GM12874 (cell line): Measurements from ENCODE around the gene CD47.

Experiments used
- CTCF ChIP-seq: IDR thresholded peaks from 2 replicates; pipeline ENCODE4 v1.5.1; 2011; ENCODE audit warnings: low read depth, mild to moderate bottlenecking, control low read depth, low read length, moderate library complexity; ENCODE audit not compliant: insufficient read depth

CD47 gene

GRCh38 chr3:107997671-107998070 lies 93.2 kb downstream of the CD47 start:
- no peak for TF ChIP-seq CTCF

DNA sequence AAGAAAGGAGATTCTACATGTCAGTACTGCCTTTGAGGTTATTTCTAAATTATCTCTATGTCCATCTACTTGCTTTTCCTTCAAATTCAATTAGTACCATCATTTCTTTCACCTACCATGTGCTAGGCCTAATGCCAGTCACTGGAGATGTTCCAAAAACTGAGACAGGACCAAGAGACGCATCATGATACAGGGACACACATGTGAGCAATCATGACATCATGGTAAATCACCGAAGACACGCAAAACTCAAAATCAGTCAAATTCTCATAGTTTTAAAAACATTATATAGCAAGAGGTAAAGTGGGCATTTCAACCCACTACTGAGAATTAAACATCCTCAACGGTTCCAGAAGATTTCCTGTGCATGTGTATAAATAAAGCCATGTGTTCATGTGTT lies 95.0 kb downstream of the CD47 start:
- TF ChIP-seq CTCF: no peak

DNA sequence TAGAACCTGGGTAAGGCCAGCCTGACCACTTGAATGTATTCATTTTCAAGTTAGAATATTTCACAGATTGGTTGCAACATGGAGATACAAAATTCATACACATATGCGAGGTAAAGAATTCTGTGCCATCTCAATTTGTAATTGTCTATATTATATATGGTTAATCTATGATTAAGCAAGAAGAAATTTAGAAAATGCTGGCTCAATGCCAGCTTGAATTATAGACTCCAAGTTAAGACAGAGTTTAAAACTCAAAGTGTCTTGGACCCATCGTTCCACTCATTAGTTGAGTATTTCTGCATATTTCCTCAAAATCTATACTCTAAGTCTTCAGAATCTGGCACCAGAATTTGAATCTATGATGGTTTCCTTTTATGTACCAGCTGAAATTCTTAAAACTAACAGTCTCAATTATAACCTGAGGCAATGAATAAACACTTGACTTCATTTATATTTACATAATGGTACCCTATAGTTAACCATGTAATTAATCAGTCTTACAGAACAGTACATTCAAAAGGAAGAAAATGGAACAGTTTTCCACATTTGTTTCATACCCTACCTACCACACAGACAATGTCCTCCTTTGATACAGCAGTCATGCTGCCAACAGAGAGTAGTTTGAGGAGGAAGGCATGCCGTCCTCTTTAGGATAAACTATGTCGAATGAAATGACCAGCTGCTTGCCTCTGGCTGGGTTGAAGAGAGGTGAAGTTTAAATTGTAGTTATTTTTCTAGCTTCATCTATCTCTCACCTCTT lies 95.7 kb downstream of the CD47 start:
- TF ChIP-seq CTCF: no peak

GRCh38 chr3:107994181-107994580 lies 96.7 kb downstream of the CD47 start:
- TF ChIP-seq CTCF: no peak

- TF ChIP-seq CTCF: no peak
These were observed 97.1 kb downstream of the CD47 start for GRCh38 chr3:107993771-107994170.
